ENCODE results near the gene SORCS3.

DNA sequence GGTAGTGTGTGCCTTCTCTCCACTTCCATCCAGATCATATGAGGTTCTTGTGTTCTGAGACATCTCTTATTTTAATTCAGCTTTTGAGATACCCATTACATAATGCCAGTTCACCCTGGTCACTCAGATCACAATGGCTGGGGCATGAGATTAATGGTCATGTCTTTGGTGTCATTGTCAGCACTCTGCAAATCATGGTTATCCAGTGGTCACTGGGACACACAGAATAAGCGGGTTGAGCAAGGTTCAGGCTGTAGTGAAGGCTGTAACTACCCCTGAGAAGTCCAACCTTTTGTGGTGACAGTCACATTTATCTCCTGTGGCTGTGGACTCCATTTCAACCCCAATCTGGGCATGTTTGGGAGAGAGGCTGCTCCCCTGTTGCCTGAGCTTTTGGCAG is 35.8 kb downstream of the SORCS3 start:
- TF ChIP-seq, protein P1, sequence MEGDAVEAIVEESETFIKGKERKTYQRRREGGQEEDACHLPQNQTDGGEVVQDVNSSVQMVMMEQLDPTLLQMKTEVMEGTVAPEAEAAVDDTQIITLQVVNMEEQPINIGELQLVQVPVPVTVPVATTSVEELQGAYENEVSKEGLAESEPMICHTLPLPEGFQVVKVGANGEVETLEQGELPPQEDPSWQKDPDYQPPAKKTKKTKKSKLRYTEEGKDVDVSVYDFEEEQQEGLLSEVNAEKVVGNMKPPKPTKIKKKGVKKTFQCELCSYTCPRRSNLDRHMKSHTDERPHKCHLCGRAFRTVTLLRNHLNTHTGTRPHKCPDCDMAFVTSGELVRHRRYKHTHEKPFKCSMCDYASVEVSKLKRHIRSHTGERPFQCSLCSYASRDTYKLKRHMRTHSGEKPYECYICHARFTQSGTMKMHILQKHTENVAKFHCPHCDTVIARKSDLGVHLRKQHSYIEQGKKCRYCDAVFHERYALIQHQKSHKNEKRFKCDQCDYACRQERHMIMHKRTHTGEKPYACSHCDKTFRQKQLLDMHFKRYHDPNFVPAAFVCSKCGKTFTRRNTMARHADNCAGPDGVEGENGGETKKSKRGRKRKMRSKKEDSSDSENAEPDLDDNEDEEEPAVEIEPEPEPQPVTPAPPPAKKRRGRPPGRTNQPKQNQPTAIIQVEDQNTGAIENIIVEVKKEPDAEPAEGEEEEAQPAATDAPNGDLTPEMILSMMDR (IDR thresholded peaks at IDR 0.05): no peak
- no peak for TF ChIP-seq SP1 (CRISPR knock-in tag; conservative IDR thresholded peaks at IDR 0.05)
- no peak for TF ChIP-seq FOXP1 (CRISPR knock-in tag; IDR thresholded peaks at IDR 0.05; ENCODE audit: borderline replicate concordance)
- no peak for TF ChIP-seq TCF7 (CRISPR knock-in tag; IDR thresholded peaks at IDR 0.05; ENCODE audit: low read depth)
- no peak for TF ChIP-seq GTF2I (CRISPR knock-in tag; conservative IDR thresholded peaks at IDR 0.05)
- TF ChIP-seq, protein P2, sequence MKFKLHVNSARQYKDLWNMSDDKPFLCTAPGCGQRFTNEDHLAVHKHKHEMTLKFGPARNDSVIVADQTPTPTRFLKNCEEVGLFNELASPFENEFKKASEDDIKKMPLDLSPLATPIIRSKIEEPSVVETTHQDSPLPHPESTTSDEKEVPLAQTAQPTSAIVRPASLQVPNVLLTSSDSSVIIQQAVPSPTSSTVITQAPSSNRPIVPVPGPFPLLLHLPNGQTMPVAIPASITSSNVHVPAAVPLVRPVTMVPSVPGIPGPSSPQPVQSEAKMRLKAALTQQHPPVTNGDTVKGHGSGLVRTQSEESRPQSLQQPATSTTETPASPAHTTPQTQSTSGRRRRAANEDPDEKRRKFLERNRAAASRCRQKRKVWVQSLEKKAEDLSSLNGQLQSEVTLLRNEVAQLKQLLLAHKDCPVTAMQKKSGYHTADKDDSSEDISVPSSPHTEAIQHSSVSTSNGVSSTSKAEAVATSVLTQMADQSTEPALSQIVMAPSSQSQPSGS (CRISPR knock-in tag; IDR thresholded peaks at IDR 0.05; ENCODE audit: borderline replicate concordance, low read depth): no peak
- TF ChIP-seq CREB1 (CRISPR knock-in tag; IDR thresholded peaks at IDR 0.05): no peak
- no peak for TF ChIP-seq ZNF121 (CRISPR knock-in tag; IDR thresholded peaks at IDR 0.05)
- no peak for TF ChIP-seq ZNF423 (CRISPR knock-in tag; IDR thresholded peaks at IDR 0.05)
- no peak for TF ChIP-seq FOXJ3 (CRISPR knock-in tag; IDR thresholded peaks at IDR 0.05; ENCODE audit: borderline replicate concordance)
- TF ChIP-seq, protein P3, sequence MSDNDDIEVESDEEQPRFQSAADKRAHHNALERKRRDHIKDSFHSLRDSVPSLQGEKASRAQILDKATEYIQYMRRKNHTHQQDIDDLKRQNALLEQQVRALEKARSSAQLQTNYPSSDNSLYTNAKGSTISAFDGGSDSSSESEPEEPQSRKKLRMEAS (CRISPR knock-in tag; IDR thresholded peaks at IDR 0.05): no peak

All from WTC11 (cell line).